UCSD-AML1 (cell line): Measurements from ENCODE around the gene HOXA5.

ENCODE experiments used
- DNase-seq: peaks from one replicate; lab custom pipeline; 2025; ENCODE audit not compliant: unreplicated experiment; lab: John Stamatoyannopoulos, UW

The HOXA5 gene

DNA sequence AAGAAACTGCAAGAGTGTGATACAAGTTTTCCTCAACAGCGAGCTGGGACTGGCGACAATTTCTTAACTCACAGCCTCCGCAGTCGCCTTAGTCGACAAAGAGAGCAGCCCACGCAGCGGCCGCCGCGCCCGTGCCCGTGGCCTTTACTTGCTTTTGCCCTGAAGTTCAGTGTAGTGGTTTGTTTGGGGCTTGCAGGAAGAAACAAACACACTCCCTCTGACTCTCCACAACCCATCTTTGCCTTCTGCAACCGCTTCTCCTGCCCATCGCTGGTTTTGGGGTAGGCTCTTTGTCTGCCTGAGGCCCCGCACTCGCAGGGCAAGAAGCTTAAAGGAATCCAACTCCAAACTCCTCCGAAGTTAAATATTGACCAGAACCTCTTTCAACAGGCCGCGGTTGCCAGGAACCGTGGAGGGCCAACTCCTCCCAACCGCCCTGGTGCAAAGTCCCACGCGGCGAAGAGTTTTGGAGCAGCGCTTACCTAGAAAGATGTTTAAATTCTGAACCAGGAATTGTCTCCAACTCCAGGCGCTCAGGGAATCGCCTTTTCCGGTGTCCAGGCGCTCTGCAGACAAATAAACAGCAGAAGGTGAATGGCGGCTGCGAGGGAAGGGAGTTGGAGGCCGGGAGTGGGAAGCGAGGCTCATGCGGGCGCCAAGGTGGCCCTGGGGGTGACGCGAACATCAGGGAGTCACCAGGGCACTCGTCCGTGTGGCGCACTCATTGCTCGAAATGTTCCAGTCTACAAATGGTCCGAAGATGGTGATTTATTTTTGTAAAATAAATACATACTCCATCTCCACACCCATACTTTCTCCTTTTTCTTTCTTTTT is 21.2 kb downstream of the HOXA5 start:
- no peak for DNase-seq

DNA sequence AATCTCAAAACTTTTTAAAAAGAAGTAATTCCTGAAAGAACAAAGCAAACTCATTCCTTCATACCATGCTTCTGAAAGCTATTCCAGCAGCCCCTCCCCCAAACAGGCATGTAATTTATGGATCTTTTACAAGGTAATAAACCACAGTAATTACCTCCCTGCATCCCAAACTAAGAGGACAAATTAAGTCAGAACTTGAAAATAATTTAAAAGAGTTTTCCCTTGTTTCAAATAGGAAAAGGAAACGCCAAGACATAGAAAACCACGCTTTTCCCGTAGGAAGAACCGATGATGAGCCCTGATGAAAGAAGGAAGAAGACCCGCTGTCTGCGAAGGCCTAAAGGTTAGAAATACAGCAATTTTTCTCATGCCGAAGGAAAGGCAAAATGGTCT is 21.8 kb downstream of the HOXA5 start:
- no peak for DNase-seq

DNA sequence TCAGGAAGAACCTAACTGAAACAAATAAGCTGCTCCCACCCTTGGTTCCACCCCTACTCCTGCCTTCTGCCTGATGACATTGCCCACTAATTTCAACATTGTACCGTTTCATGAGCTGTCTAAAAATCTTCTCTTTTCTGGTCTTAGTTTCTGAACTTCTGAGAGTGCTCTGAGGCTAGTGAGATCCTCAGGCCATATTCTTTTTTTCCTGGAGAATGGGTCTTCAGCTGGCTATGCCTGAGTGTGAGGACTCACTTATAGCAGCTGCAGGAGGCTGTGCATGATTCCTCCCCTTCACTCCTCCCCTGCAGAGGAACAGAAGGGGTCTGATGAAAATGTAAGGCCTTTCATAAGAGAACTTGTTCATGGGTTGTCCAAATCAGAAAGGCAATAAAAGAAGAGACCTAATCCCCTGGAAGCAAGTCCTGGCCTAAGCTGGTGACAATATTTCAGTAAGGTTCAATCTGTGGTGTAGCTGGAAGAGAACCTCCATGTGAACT is 24.0 kb downstream of the HOXA5 start:
- no peak for DNase-seq

DNA sequence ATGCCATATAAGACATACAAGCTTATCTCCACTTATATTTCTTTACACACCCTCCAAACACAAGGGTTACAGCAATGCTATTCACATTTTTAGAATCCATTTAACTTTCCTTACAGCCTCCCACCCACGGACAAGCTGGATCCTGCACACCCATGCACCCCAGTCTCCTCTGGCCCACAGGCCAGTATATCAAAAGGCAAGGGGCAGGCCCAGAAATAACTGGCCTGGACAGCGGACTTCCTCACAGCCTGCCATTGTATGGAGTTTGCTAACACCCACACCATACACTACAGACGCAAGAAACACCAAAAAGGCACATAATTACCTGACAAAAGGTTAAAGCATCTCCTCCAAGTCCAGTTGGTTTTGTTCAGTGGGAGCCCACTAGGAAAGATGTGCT is 24.9 kb downstream of the HOXA5 start:
- no peak for DNase-seq

DNA sequence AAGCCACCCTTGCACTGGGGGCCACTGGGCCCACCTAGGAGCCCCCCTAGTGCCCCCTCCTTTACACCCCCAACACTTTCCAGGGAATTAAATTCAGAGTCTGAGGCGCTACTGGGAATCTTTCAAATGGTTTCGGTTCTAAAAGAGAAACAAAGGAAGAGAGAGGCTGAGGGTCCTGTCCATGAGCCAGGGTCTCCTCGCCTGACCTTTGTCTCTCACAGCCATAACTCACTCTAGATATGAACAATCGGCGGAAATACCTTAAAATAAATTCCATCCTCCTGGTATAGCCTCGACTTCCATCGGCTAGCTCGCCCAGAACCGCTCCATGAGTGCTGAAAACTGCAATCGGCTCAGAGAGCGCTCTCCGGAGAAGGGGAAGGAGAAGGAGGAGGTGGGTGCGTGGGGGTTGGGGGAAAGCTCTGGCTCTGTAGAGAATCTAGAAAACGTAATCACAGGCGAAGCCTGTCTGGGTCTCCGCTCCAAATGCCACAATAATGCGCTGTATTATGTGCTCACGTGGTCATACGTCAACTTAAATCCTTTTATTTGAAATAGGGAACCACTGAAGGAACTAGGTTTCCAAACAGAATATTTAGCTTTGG is 25.5 kb downstream of the HOXA5 start:
- DNase-seq: no peak

DNA sequence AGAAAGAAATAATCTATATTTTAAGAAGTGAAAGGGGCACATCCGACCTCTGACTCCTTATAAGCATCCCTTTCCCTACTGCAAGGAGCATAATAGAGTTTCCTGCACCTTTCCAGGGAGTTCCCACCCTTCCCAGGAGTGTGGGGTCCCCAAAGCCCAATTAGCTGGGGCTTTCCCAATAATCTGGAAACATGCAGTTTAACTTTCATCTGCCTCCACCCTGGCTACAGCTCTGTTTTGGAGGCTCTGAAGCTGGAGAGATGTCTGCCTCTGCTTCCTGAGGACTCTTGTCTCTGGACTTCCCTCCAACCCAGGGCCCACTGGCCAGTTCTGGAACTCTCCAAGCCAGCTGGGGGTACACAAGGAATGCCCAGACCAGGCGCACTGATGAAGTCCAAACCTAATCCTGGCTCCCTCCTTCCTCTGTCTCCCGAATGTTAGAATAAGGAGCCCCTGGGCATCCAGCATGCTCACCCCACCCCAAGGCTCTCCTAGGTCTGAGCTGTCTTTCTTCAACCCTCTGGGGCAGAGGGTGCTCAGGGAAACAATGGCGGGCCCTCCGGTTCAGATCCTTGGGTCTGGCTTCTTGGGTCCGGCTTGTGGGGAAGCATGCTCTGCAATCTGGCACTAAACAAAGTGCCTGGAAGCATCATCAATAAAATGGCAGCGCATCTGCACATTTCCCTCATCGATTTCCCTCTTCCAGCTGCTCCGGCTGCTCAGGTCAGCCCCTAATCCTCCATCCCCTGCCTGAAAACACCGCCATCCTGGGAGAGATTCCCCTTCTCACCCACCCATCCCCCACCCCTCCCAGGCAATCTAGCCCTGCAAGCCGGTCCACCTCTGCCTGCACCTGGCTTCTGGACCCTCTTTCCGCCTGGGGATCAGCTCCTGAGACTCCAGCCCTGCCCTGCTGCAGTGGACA is 26.3 kb downstream of the HOXA5 start:
- DNase-seq: no peak

DNA sequence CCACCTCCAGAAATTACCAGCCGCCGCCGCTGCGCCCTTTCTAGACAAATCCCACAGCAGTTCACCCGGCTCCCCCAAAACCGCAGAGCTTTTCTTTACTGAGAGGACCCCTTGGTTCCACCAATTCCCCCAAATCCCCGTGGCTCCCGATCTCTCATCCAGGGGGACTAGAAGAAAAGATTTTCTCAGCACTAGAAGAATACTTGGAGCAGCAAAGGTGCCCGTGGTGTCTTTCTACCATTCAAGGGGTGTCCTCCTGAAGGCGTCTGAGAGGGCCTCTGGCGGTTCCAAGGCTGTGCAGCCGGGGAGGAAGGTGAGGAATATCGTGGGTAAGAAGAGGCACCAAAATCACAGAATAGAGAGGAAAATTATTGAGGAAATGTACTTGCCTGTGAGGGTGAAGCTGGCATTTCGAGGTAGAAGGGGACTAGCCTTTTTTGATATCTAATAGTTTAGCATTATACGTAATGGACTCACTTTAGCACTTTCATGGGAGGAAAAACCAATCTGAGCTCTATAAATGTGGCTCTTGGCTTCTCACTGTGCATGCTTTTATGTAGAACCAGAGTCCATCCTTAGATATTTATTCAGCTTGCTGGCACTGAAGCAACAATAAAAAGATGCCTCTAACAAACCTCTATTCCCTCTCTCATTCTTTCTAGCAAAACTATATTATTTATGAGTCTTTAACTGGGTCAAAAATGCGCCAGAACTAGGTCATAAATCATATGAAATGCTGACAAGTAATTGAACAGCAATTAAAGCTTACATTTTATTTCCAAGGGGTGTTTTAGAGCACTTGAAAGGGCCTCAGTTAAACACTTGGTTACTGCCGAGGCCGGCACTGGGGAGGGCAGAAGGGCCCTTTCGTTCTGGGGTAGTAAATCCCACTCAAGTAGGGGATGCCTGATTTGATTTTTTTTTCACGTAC is 27.2 kb downstream of the HOXA5 start:
- no peak for DNase-seq

DNA sequence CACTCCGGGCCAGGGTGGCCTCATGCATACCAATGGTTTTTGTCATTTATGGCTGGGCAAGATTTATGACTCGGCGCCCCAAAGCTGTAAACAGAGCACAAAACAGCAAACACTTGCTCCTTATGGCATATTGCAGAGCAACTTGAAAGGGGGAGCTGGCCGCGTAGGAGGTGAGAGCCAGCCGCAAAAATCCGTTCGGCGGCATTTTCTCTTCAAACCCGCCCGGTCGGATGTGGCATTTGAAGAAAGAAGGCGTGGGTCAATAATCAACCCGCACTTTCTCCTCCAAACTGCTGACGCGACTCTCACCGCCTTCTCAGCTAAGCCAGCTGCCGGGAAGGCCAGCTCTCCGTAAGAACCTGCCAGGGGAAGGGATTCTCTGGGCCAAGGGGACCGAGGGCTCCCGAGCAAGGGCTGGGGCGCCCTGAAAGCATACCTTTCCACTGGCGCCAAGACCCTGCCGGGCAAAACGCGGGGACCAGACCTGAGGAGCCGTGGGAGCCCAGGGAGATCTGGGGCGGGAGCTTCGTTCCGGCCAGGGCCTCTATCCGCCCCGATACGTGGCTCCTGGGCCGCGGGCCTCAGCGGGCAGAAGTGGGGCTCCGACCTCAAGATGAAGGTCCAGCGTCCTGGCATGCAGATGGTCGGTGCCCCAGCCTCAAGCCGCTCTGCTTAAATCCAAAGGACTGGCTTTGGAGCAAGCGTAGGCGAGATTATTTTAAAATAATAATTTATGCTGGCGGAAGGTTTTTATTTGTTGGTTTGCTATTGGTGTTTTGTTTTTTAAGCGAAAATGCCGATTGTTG is 28.1 kb downstream of the HOXA5 start:
- no peak for DNase-seq

DNA sequence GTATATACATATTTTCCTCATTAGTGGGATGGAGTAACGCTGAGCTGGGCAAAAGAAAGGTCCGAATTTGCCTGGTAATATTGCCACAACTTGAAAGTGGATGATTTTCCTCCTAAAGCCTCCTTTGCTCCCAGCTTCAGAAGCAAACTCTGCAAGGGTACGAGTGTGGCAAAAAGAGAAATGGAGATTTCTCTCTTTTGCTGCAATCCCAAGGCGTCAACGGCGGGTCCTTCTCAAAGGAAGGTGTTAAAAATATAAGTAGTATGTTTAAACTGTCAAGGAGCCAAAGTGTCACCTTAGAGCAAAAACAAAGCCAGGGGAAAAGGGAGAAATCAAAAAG is 28.6 kb downstream of the HOXA5 start:
- DNase-seq: no peak

DNA sequence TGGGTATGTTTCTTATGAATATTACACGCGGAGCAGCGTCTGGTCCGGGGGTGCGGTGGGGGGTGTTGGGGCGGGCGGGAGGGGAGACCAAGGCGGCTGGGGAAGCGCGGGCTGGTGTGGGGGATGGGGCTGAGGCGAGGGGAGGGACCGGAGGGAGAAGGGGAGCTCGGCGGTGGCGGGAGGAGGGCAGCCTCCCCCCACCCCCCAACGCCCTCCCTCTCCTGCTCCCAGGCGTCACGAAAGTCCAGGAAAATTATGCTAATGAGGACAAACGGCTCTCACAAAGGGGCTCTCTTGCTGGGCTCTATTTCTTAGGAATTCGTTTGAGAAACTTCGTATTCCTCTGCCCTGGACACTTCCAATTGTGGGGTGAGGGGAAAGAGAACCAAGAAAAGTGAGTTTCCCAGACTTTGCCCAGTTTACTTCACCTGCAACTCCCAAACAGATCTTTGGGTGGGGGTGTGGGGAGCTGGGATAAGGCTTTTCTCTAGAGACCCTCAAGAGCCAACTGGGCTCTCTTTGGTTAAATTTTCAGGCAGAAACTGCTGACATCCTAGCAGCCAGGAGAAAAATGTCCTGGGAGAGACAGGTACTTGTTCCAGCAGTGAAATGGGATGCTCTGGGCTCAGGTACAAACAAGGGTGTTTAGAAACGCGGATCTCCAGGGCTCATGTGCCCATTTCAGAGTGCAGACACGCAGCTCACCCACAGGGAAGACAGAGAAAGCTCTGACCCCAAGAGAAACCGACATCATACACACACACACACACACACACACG is 29.3 kb downstream of the HOXA5 start:
- no peak for DNase-seq

DNA sequence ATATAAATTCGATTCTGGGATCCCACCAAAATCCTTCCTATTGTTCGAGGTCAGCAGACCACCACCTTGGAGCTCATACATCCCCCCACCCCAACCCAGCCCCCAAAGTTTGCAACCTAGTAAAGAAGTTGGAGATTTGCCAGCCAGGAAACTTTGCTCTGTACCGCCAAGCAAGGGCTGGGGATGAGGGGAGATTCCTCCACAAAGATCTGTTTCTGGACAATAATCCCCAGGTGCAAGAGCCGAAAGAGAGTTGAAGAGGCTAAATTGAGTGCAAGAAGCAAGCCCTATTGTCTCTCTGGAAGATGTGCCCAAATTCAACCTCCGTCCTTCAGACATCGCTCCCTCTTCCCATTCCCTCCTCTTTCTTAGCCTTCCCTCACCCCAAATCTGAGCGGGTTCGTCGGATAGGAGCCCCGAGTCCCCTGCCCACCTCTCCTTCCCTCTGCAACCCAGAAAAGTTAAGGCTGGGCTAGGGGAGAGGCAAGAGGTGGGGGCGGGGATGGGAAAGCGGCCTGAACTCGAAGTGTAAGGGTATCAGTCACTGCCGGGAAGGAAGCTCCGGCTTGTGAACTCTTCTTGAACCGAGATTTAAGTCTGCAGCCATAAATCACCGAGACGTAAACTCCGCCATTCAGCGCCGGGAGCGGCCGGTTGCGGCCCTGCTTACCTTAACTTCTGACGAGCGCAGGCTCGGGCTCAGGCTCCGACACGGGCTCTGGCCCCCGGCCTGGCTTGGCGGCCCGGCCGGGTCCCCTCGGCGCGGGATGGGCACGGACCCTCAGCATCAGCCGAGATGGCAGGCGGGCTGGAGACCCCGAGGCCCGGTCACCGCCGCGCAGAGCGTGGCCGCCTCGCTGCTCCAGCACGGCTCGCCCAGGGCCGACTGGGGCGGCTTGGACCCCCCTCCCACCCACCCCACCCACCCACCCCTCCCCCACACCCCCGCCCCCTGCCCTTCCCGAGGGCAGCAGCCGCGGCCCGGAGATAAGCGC is 30.2 kb downstream of the HOXA5 start:
- no peak for DNase-seq

DNA sequence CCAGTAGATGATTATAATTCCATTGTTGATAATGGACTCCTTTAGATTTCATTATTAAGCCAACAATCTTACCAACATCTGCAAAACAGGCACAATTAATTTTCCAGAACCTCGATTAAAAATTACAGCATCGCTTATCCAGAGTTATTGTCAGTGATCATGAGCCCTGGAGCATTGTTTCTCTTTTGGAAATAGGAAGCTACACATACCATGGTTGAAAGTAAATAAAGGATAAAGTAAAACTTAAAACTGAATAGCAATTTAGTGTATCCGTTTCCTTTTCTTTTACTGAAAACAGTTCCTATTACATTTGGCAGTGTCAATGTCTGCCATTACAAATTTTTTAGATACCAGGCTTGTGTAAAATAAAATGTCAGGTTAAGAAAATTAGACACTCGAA is 31.1 kb downstream of the HOXA5 start:
- no peak for DNase-seq

DNA sequence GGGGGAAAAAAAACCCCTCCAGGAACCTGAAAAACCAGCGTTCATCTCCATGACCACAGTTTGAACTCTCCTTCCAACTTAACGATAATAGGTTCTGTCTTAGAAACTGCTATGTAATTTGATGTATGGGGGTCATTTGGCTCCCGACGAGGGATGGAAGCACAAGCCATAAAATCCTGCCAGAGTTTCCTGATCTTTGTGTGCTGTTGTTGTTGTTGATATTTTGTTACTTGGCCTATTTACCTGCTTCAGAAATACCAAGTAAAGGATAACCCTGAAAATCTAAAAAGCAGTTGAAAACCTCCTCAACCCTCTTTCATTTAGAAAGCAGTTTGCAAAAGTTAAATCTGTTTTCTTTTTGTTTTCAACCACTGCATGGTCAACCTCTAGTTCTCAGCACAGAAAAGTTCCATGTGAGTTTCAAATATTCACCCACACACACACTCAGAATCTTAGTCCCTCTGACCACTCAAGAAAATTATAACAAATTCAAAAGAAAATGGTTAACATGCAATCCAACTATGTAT is 31.7 kb downstream of the HOXA5 start:
- DNase-seq: no peak

DNA sequence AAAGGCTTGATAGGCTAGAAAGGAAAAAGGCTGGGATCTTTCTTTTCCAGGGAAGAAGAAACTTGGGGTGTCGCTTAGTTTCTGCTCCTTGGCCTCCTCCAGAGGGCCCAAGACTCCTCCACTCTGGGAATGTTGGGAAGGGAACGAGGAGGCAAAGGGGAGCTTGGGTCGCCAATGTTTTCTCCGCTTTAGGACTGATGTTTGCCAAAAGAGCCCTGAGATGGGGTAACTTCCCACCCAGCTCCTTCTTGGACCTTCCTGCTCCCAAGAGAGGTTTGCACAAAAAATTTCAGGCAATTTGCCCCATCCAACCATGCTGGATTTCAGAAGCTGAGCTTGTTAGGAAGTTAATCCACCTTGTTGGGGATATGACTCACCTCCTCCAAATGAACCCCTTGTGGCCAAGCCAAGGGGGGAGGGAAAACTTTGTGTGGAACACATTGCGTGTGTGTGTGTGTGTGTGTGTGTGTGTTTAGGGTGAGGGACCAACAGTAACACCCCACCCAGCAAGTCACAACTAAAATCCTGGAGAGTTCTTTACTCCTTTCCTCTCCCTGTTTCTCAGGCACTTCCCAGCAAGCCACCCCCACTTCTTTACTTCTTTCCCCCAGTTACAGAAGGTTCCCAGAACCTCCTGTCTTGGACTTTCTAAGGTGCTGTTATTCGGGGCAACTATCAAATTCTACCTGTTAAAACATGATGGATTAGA is 32.3 kb downstream of the HOXA5 start:
- DNase-seq: no peak

DNA sequence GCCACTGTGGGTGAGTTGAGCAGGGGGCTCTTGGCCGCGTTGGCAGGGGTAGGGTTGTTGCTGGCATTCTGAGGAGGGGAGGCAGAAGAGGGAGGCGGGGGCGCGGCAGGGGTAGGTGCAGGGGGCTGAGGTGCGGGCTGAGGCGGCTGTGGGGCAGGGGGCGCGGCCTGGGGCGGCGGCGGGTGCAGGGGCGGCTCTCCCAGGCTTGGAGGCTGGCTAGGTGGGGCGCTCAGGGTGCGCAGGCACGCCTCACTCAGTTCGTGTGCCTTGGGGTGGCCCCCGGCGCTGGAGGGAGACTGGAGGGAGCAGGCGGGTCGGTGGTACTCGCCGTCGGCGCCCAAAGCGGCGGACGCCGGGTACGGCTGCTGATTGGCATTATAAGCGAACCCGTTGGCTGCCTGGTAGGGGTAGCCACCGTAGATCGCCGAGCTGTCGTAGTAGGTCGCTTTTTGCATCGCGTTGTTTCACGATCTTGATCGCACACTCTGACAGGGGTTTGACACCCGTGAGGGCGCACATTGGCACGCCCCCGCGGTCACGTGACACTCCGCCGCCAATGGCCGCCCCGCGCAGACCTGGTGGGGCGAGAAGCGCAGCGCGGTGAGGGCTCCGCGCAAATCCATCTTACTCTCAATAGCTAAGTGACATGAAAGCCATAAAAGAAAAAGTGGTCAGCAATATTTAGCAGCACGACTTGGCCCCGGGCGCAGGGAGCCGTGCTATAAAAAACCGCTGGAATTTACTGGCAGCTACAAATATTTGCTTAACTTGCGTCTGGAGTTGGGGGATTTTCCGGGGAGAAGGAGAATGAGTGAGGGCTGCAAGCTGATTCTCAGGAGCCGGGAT is 33.1 kb downstream of the HOXA5 start:
- DNase-seq: no peak
